GM12878 (cell line): Measurements from ENCODE around the gene PPHLN1. TPM values are rescaled to one million over a fixed set of nuclear protein-coding genes. Genes with fewer than 3 reads are reported as not detected.

ENCODE experiments used
- ATAC-seq: fragments of 200-7000 bp; cut with Tn5 transposase; 3 replicates; pipeline ENCODE4 v1.9.1; 2020; ENCODE audit warnings: mild to moderate bottlenecking, moderate library complexity
- BruUV-seq: library from RNA; stranded (reverse); fragments of 400-500 nt; replicated peaks from 2 replicates; lab custom pipeline; 2021; lab: Mats Ljungman, UMichigan
- CTCF ChIA-PET: fragments of 300-600 bp; sonication (Branson Sonifier 250); formaldehyde crosslinking; extraction: SDS; loops from one replicate; lab custom pipeline; 2021; ENCODE audit warnings: inconsistent platforms; lab: Yijun Ruan, JAX
- POLR2A ChIA-PET: fragments of 350-600 bp; formaldehyde crosslinking; extraction: SDS; loops from one replicate; lab custom pipeline; 2021; ENCODE audit warnings: inconsistent platforms; lab: Charles Lee
- RAD21 ChIA-PET: fragments of 300-600 bp; sonication (Branson Sonifier 250); formaldehyde crosslinking; loops from one replicate; lab custom pipeline; 2023; ENCODE audit warnings: antibody characterized with exemption; ENCODE audit not compliant: unreplicated experiment; lab: Charles Lee
- SMC1A ChIA-PET: fragments of 300-600 bp; sonication (Branson Sonifier 250); formaldehyde crosslinking; loops from one replicate; lab custom pipeline; 2023; ENCODE audit not compliant: unreplicated experiment, uncharacterized antibody; lab: Charles Lee
- DNase-seq: peaks from one replicate; pipeline ENCODE4 v3.0.0-alpha.2; 2011; ENCODE audit warnings: low read depth, low spot score
- FAIRE-seq: peaks from 3 replicates; lab custom pipeline; 2011; peaks lifted over from hg19 to GRCh38; lab: Jason Lieb, UNC
- H2AFZ ChIP-seq: 2 replicates; pipeline ENCODE4 v1.6.0; 2011; ENCODE audit warnings: low read depth, low read length, control low read depth; ENCODE audit not compliant: control insufficient read depth
- H3K27ac ChIP-seq: 2 replicates; pipeline ENCODE4 v1.5.1; 2011; ENCODE audit warnings: control low read depth; ENCODE audit not compliant: control insufficient read depth, insufficient read depth
- H3K27me3 ChIP-seq, 2 experiments: replicated peaks in 1 of 2; 2 replicates each; pipeline versions ENCODE4 v1.6.0 to v1.6.1; 2011; ENCODE audit warnings: low read length in 1 of 2; ENCODE audit not compliant: control insufficient read depth in 2 of 2, insufficient read depth in 2 of 2
- H3K36me3 ChIP-seq, 2 experiments: 2 replicates each; pipeline ENCODE4 v1.5.1; 2011; ENCODE audit warnings: low read length in 1 of 2; ENCODE audit not compliant: control insufficient read depth in 2 of 2, insufficient read depth in 2 of 2
- H3K4me1 ChIP-seq: 2 replicates; pipeline ENCODE4 v1.6.1; 2011; ENCODE audit warnings: mild to moderate bottlenecking, low read length, moderate library complexity, mixed read lengths; ENCODE audit not compliant: control insufficient read depth, insufficient read depth
- H3K4me2 ChIP-seq: 2 replicates; pipeline ENCODE4 v1.6.0; 2011; ENCODE audit warnings: control low read depth; ENCODE audit not compliant: control insufficient read depth, insufficient read depth
- H3K4me3 ChIP-seq: fragments of 200-600 bp; sonication (generic); 2 replicates; pipeline ENCODE4 v1.5.1; 2016
- H3K79me2 ChIP-seq: 2 replicates; pipeline ENCODE4 v1.6.0; 2011; ENCODE audit warnings: low read length; ENCODE audit not compliant: control insufficient read depth, insufficient read depth
- H3K9ac ChIP-seq: 2 replicates; pipeline ENCODE4 v1.8.0; 2011; ENCODE audit warnings: low read length, control low read depth, mixed read lengths; ENCODE audit not compliant: control insufficient read depth, insufficient read depth
- H3K9me3 ChIP-seq: replicated peaks from 3 replicates; pipeline ENCODE4 v1.5.1; 2011; ENCODE audit warnings: mild to moderate bottlenecking, low read length; ENCODE audit not compliant: control insufficient read depth, insufficient read depth
- H4K20me1 ChIP-seq: 2 replicates; pipeline ENCODE4 v1.6.0; 2011; ENCODE audit not compliant: control insufficient read depth, insufficient read depth
- ATF2 ChIP-seq: IDR thresholded peaks from 2 replicates; pipeline ENCODE4 v1.6.1; 2012; ENCODE audit warnings: low read length, inconsistent platforms
- CBFB ChIP-seq: IDR thresholded peaks from 2 replicates; pipeline ENCODE4 v1.6.1; 2016; ENCODE audit warnings: antibody characterized with exemption, low read depth
- EP300 ChIP-seq, 2 experiments: fragments of 150-350 bp in 1 of 2; IDR thresholded peaks; 2 replicates each; pipeline ENCODE4 v1.6.1; 2011 to 2012; ENCODE audit warnings: low read depth in 2 of 2, low read length in 2 of 2, borderline replicate concordance in 1 of 2, improper control_type of control experiment in 1 of 2, inconsistent platforms in 1 of 2; ENCODE audit not compliant: control insufficient read depth in 1 of 2
- FOXK2 ChIP-seq: fragments of 450-650 bp; IDR thresholded peaks from 2 replicates; pipeline ENCODE4 v1.6.1; 2017; ENCODE audit warnings: mild to moderate bottlenecking, moderate library complexity
- GABPA ChIP-seq: IDR thresholded peaks from 2 replicates; pipeline ENCODE4 v1.6.1; 2014; ENCODE audit warnings: antibody characterized with exemption, low read depth, mild to moderate bottlenecking, inconsistent platforms
- HDGF ChIP-seq: fragments of 450-650 bp; IDR thresholded peaks from 2 replicates; pipeline ENCODE4 v1.6.1; 2016; ENCODE audit warnings: antibody characterized with exemption
- MYC ChIP-seq: IDR thresholded peaks from 2 replicates; pipeline ENCODE4 v1.6.1; 2011; ENCODE audit warnings: mild to moderate bottlenecking, low read length, moderate library complexity, inconsistent platforms; ENCODE audit not compliant: insufficient read depth, insufficient replicate concordance, insufficient read length, severe bottlenecking
- NRF1 ChIP-seq: conservative IDR thresholded peaks from 2 replicates; pipeline ENCODE4 v1.6.1; 2011; ENCODE audit warnings: mild to moderate bottlenecking, low read depth, low read length, improper control_type of control experiment
- PAX5 ChIP-seq: IDR thresholded peaks from 2 replicates; pipeline ENCODE4 v1.6.1; 2011; ENCODE audit warnings: low read depth, low read length, borderline replicate concordance
- POLR2A ChIP-seq: IDR thresholded peaks from 2 replicates; pipeline ENCODE4 v1.6.1; 2011; ENCODE audit warnings: low read depth, mild to moderate bottlenecking, low read length
- SMARCA5 ChIP-seq: fragments of 450-650 bp; IDR thresholded peaks from 2 replicates; pipeline ENCODE4 v1.6.1; 2017; ENCODE audit warnings: mild to moderate bottlenecking
- WGBS: methylation state at CpG from one replicate; pipeline ENCODE4 v1.1.6; 2016; ENCODE audit warnings: low lambda C conversion rate; ENCODE audit not compliant: insufficient replicate concordance, insufficient coverage; ENCODE audit errors: missing lambda C conversion rate; 5-methylcytosine and 5-hydroxymethylcytosine counted together
- in situ Hi-C: fragments of 300-500 bp; cut with MboI; formaldehyde crosslinking; loops from 9 replicates; pipeline ENCODE4 v1.14.3; 2018; ENCODE audit warnings: mixed read lengths
- intact Hi-C: fragments of 100-400 bp; cut with micrococcal nuclease; formaldehyde crosslinking; loops from one replicate; pipeline ENCODE4 v1.14.2; 2022; ENCODE audit not compliant: unreplicated experiment
- polyA plus RNA-seq, 11 experiments: library from polyadenylated mRNA; depleted of rRNA in 4 of 11; unstranded in 6 of 11; stranded (reverse) in 5 of 11; fragments of >200 nt; fragmentation: Nextera tagmentation in 4 of 11; fragmentation: Illumina TruSeq in 1 of 11; extraction: Ambion mirVana in 4 of 11; extraction: Trizol in 1 of 11; gene quantifications; 1 replicate in 1 of 11; 2 replicates in 10 of 11; pipeline versions ENCODE4 v1.2.1 to v1.2.3, GENCODE V29; 2011 to 2016; ENCODE audit warnings: inconsistent platforms in 2 of 11, missing spikeins in 2 of 11, low read depth in 1 of 11
- total RNA-seq, 4 experiments: library from RNA; depleted of rRNA in 3 of 4; stranded (reverse); fragments of >200 nt in 3 of 4; fragmentation: Illumina TruSeq in 1 of 4; extraction: Trizol in 1 of 4; gene quantifications; 2 replicates each; pipeline versions ENCODE4 v1.2.1 to v1.2.3, GENCODE V29; 2013 to 2021

Gene PPHLN1
- total and polyA plus RNA-seq, 10 of the 15 experiments (the other 5 are each of a cell fraction or from before 2014, with no cell fraction given) = 73.6 to 117 (median 92.1) TPM

DNA sequence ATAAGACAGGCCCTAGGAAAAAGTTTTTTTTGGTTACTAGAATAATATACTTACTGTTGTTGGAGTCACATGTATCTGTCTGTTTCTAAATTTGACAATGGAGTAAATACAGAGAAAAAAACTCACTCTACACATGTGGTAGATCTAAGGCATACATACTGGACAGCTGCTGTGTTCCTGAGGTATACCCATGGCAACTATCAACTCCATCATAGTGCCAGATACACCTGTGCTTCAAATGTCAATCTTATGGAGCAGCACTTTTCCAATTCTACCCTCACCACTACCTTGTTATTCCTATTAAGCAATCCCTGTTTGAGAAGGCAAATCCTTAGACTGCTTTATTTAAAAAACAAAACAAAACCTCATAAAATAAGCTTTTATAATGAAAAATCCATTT lies 3.4 kb upstream of the PPHLN1 start (continued):
- TF ChIP-seq ATF2 = no peak
- TF ChIP-seq MYC = no peak
- no peak for TF ChIP-seq POLR2A
- TF ChIP-seq EP300 (IDR thresholded peaks at IDR 0.05; ENCODE audit: borderline replicate concordance in 1 of 2, control insufficient read depth in 1 of 2, low read depth in 2 of 2, low read length in 2 of 2) = no peak
- no peak for TF ChIP-seq PAX5
- TF ChIP-seq NRF1 = no peak
- TF ChIP-seq HDGF = no peak
- no peak for TF ChIP-seq FOXK2
- TF ChIP-seq CBFB = no peak

DNA sequence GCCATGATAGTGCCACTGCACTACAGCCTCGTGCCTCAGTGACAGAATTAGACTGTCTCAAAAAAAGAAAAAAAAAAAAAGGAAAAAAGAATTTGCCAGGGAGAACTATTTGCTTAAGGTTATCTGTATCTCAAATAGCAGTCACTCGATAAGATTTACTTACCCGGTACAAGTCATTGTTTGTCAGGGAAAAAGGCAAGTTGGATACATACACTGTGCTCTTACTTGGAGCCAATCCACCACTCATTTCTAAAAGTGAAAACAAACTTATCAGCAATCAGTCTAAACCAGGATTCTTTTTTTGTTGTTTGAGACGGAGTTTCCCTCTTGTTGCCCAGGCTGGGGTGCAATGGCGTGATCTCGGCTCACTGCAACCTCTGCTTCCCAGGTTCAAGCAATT lies 2.1 kb upstream of the PPHLN1 start:
- in situ Hi-C loops = no loop called here
- intact Hi-C loops = loop anchor here (2.0 kb wide), 1 partner anchor 15 kb away; no protein-coding TSS in a partner anchor
- no peaks in the 10 kb centered on the region for H3K36me3 ChIP-seq
- no peak overlapping the region for H2AFZ ChIP-seq
- ChIA-PET POLR2A (interaction anchor here (1.0 kb wide), 1 partner anchor 25 kb away, joined by 3 read pairs; no protein-coding TSS in a partner anchor), CTCF (interaction anchor here (1.2 to 2.1 kb wide), 2 partner anchors 25 to 85 kb away, joined by 3 to 6 read pairs; no protein-coding TSS in a partner anchor), RAD21 (no interaction called here), SMC1A (no interaction called here)
- peaks cover 44% of the 10 kb centered on the region for H3K79me2 ChIP-seq
- no peak overlapping the region for H3K4me2 ChIP-seq
- H3K27ac ChIP-seq = no peak overlapping the region
- no peak for ATAC-seq
- peaks cover 7% of the 10 kb centered on the region for H3K4me1 ChIP-seq
- no TSS peak for BruUV-seq
- DNase-seq = no peak
- FAIRE-seq = no peak
- H3K27me3 ChIP-seq = no peaks in the 10 kb centered on the region
- H3K9ac ChIP-seq = no peak overlapping the region
- H3K4me3 ChIP-seq = no peak overlapping the region
- TF ChIP-seq SMARCA5 (no peak), GABPA (no peak)
- no peaks in the 10 kb centered on the region for H3K9me3 ChIP-seq
- 93% methylated on average over 6 of the region's 6 CpGs for WGBS
- no peaks in the 10 kb centered on the region for H4K20me1 ChIP-seq
